T-helper 1 cell treated with Interleukin-12 subunit alpha and Interleukin-12 subunit beta and Interleukin-4 antibody, amounts not matched to agents 30 μg/mL and 1 μg/mL, for 36 hours (primary cell): ENCODE data around the gene TBC1D22B.
"Not testable (repeated sequence)": the region's sequence is repeated elsewhere in the genome, so short reads cannot be mapped to it uniquely, and the experiment has no call there.

Source experiments
- H3K27ac Mint-ChIP-seq: one replicate; pipeline ENCODE4 v1.8.0; 2021; ENCODE audit warnings: mild to moderate bottlenecking, mixed read lengths
- H3K27me3 Mint-ChIP-seq: one replicate; pipeline ENCODE4 v1.8.0; 2021; ENCODE audit warnings: low read depth, mixed read lengths
- H3K36me3 Mint-ChIP-seq: one replicate; pipeline ENCODE4 v1.8.0; 2021; ENCODE audit warnings: low read depth, mixed read lengths
- H3K4me1 Mint-ChIP-seq: one replicate; pipeline ENCODE4 v1.8.0; 2021; ENCODE audit warnings: low read depth, mixed read lengths
- H3K4me3 Mint-ChIP-seq: one replicate; pipeline ENCODE4 v1.8.0; 2021; ENCODE audit warnings: mild to moderate bottlenecking, moderate library complexity, mixed read lengths
- H3K9me3 Mint-ChIP-seq: one replicate; pipeline ENCODE4 v1.8.0; 2021; ENCODE audit warnings: mixed read lengths

TBC1D22B gene

GRCh38 chr6:37324131-37325033 is 66.8 kb downstream of the TBC1D22B start:
- Mint-ChIP-seq H3K27ac (peak overlapping the region; percentile 9), H3K9me3 (no peaks in the 10 kb centered on the region), H3K36me3 (peaks cover 22% of the 10 kb centered on the region), H3K27me3 (no peaks in the 10 kb centered on the region), H3K4me3 (no peak overlapping the region), H3K4me1 (peaks cover 13% of the 10 kb centered on the region)

GRCh38 chr6:37330345-37330744 is 72.8 kb downstream of the TBC1D22B start:
- H3K9me3 Mint-ChIP-seq, H3K27me3 Mint-ChIP-seq, H3K4me3 Mint-ChIP-seq, H3K27ac Mint-ChIP-seq, H3K4me1 Mint-ChIP-seq: not testable (repeated sequence)
- peaks cover 28% of the 10 kb centered on the region for H3K36me3 Mint-ChIP-seq

GRCh38 chr6:37331047-37331446 is 73.5 kb downstream of the TBC1D22B start:
- peaks cover 30% of the 10 kb centered on the region for H3K36me3 Mint-ChIP-seq
- no peak overlapping the region for H3K27ac Mint-ChIP-seq
- no peaks in the 10 kb centered on the region for H3K27me3 Mint-ChIP-seq
- no peaks in the 10 kb centered on the region for H3K9me3 Mint-ChIP-seq
- H3K4me1 Mint-ChIP-seq: peaks cover 4% of the 10 kb centered on the region
- no peak overlapping the region for H3K4me3 Mint-ChIP-seq

GRCh38 chr6:37332894-37333293 is 75.3 kb downstream of the TBC1D22B start:
- H3K27ac Mint-ChIP-seq: no peak overlapping the region
- H3K4me3 Mint-ChIP-seq: no peak overlapping the region
- no peaks in the 10 kb centered on the region for H3K27me3 Mint-ChIP-seq
- peaks cover 4% of the 10 kb centered on the region for H3K4me1 Mint-ChIP-seq
- no peaks in the 10 kb centered on the region for H3K9me3 Mint-ChIP-seq
- H3K36me3 Mint-ChIP-seq: peaks cover 30% of the 10 kb centered on the region

- H3K36me3 Mint-ChIP-seq: peaks cover 30% of the 10 kb centered on the region
- no peak overlapping the region for H3K27ac Mint-ChIP-seq
- H3K4me1 Mint-ChIP-seq: peaks cover 4% of the 10 kb centered on the region
- H3K9me3 Mint-ChIP-seq: no peaks in the 10 kb centered on the region
- H3K4me3 Mint-ChIP-seq: no peak overlapping the region
- H3K27me3 Mint-ChIP-seq: no peaks in the 10 kb centered on the region
Observed at GRCh38 chr6:37334047-37334446, 76.5 kb downstream of the TBC1D22B start.

GRCh38 chr6:37338317-37338716 is 80.7 kb downstream of the TBC1D22B start:
- H3K4me3 Mint-ChIP-seq, H3K27ac Mint-ChIP-seq, H3K4me1 Mint-ChIP-seq, H3K27me3 Mint-ChIP-seq, H3K9me3 Mint-ChIP-seq: not testable (repeated sequence)
- peaks cover 13% of the 10 kb centered on the region for H3K36me3 Mint-ChIP-seq

- no peaks in the 10 kb centered on the region for H3K9me3 Mint-ChIP-seq
- H3K4me3 Mint-ChIP-seq: no peak overlapping the region
- H3K4me1 Mint-ChIP-seq: no peaks in the 10 kb centered on the region
- no peak overlapping the region for H3K27ac Mint-ChIP-seq
- H3K36me3 Mint-ChIP-seq: peaks cover 13% of the 10 kb centered on the region
- peaks cover 13% of the 10 kb centered on the region for H3K27me3 Mint-ChIP-seq
Observed at GRCh38 chr6:37338745-37339255, 81.2 kb downstream of the TBC1D22B start.

GRCh38 chr6:37339741-37340638 is 82.4 kb downstream of the TBC1D22B start:
- no peak overlapping the region for H3K4me3 Mint-ChIP-seq
- H3K36me3 Mint-ChIP-seq: peaks cover 6% of the 10 kb centered on the region
- H3K9me3 Mint-ChIP-seq: no peaks in the 10 kb centered on the region
- peaks cover 22% of the 10 kb centered on the region for H3K27me3 Mint-ChIP-seq
- H3K4me1 Mint-ChIP-seq: no peaks in the 10 kb centered on the region
- H3K27ac Mint-ChIP-seq: no peak overlapping the region

GRCh38 chr6:37340639-37340943 is 83.0 kb downstream of the TBC1D22B start:
- H3K27me3 Mint-ChIP-seq: peaks cover 24% of the 10 kb centered on the region
- H3K27ac Mint-ChIP-seq: no peak overlapping the region
- H3K9me3 Mint-ChIP-seq: no peaks in the 10 kb centered on the region
- peaks cover 6% of the 10 kb centered on the region for H3K36me3 Mint-ChIP-seq
- H3K4me3 Mint-ChIP-seq: no peak overlapping the region
- no peaks in the 10 kb centered on the region for H3K4me1 Mint-ChIP-seq

GRCh38 chr6:37343248-37343647 is 85.7 kb downstream of the TBC1D22B start:
- Mint-ChIP-seq H3K36me3 (no peaks in the 10 kb centered on the region), H3K27ac (no peak overlapping the region), H3K4me1 (no peaks in the 10 kb centered on the region), H3K9me3 (no peaks in the 10 kb centered on the region), H3K4me3 (no peak overlapping the region), H3K27me3 (peaks cover 33% of the 10 kb centered on the region)

- no peaks in the 10 kb centered on the region for H3K36me3 Mint-ChIP-seq
- H3K27me3 Mint-ChIP-seq: peaks cover 33% of the 10 kb centered on the region
- H3K27ac Mint-ChIP-seq: no peak overlapping the region
- H3K4me1 Mint-ChIP-seq: no peaks in the 10 kb centered on the region
- no peaks in the 10 kb centered on the region for H3K9me3 Mint-ChIP-seq
- no peak overlapping the region for H3K4me3 Mint-ChIP-seq
Observed at GRCh38 chr6:37344308-37344707, 86.7 kb downstream of the TBC1D22B start.

- H3K27ac Mint-ChIP-seq, H3K36me3 Mint-ChIP-seq, H3K9me3 Mint-ChIP-seq, H3K4me1 Mint-ChIP-seq, H3K4me3 Mint-ChIP-seq: not testable (repeated sequence)
- peaks cover 33% of the 10 kb centered on the region for H3K27me3 Mint-ChIP-seq
Observed at GRCh38 chr6:37345804-37346203, 88.2 kb downstream of the TBC1D22B start.

- H3K36me3 Mint-ChIP-seq: no peaks in the 10 kb centered on the region
- no peaks in the 10 kb centered on the region for H3K9me3 Mint-ChIP-seq
- no peaks in the 10 kb centered on the region for H3K4me1 Mint-ChIP-seq
- H3K27me3 Mint-ChIP-seq: peaks cover 33% of the 10 kb centered on the region
- H3K27ac Mint-ChIP-seq: no peak overlapping the region
- no peak overlapping the region for H3K4me3 Mint-ChIP-seq
Observed at GRCh38 chr6:37347177-37347576, 89.6 kb downstream of the TBC1D22B start.

- no peaks in the 10 kb centered on the region for H3K9me3 Mint-ChIP-seq
- no peak overlapping the region for H3K4me3 Mint-ChIP-seq
- H3K4me1 Mint-ChIP-seq: no peaks in the 10 kb centered on the region
- H3K27me3 Mint-ChIP-seq: peaks cover 31% of the 10 kb centered on the region
- H3K27ac Mint-ChIP-seq: no peak overlapping the region
- no peaks in the 10 kb centered on the region for H3K36me3 Mint-ChIP-seq
Observed at GRCh38 chr6:37347670-37348111, 90.1 kb downstream of the TBC1D22B start.

- no peak overlapping the region for H3K27ac Mint-ChIP-seq
- H3K4me3 Mint-ChIP-seq: no peak overlapping the region
- peaks cover 5% of the 10 kb centered on the region for H3K27me3 Mint-ChIP-seq
- peaks cover 17% of the 10 kb centered on the region for H3K4me1 Mint-ChIP-seq
- H3K36me3 Mint-ChIP-seq: peaks cover 2% of the 10 kb centered on the region
- H3K9me3 Mint-ChIP-seq: no peaks in the 10 kb centered on the region
Observed at GRCh38 chr6:37351027-37351426, 93.5 kb downstream of the TBC1D22B start.
